Measurements from ENCODE around the gene THSD1. TPM values are rescaled to one million over a fixed set of nuclear protein-coding genes. Genes with fewer than 3 reads are reported as not detected.

Gene THSD1
- total and polyA plus RNA-seq, 4 donors: 0.74 to 2.8 (median 1.4) TPM

GRCh38 chr13:52449331-52450011 lies 43.5 kb upstream of the THSD1 start:
- Histone ChIP-seq H3K9me3 (ENCODE audit: control insufficient read depth in 4 of 4, low read length in 3 of 4) (no peaks in the 10 kb centered on the region), H3K4me1 (ENCODE audit: control insufficient read depth in 4 of 4, insufficient read depth in 4 of 4, low read length in 3 of 4) (peaks cover 3 to 16% (median 9%) of the 10 kb centered on the region in 4 donors), H3K27ac (ENCODE audit: low read depth in 1 of 2, low read length in 2 of 2) (peak overlapping the region; percentile 94), H3K9ac (ENCODE audit: low read depth in 1 of 2, low read length in 2 of 2) (peak overlapping the region; percentile 92 to 98), H3K36me3 (ENCODE audit: control insufficient read depth in 4 of 4, insufficient read depth in 3 of 4, low read depth in 1 of 4, low read length in 3 of 4) (no peaks in the 10 kb centered on the region), H3K4me3 (ENCODE audit: low read depth in 1 of 3, low read length in 3 of 3) (peak overlapping the region; percentile 72 to 91 (median 80)), H3K27me3 (ENCODE audit: control insufficient read depth in 4 of 4, insufficient read depth in 4 of 4, low read length in 3 of 4) (no peaks in the 10 kb centered on the region)
- TF ChIP-seq TAF1 (conservative IDR thresholded peaks at IDR 0.05) (peak; percentile 29), CTCF (IDR thresholded peaks at IDR 0.05; ENCODE audit: low read depth, low read length, missing input control) (no peak), YY1 (IDR thresholded peaks at IDR 0.05) (no peak), EGR1 (IDR thresholded peaks at IDR 0.05; ENCODE audit: low read depth in 2 of 2) (no peak), GABPA (IDR thresholded peaks at IDR 0.05 in 1 of 2, conservative IDR thresholded peaks at IDR 0.05 in 1 of 2) (no peak), HNF4G (IDR thresholded peaks at IDR 0.05) (no peak), REST (IDR thresholded peaks at IDR 0.05) (no peak), JUND (IDR thresholded peaks at IDR 0.05) (no peak), RXRA (IDR thresholded peaks at IDR 0.05) (no peak), NR2F2 (IDR thresholded peaks at IDR 0.05) (no peak), ZBTB33 (IDR thresholded peaks at IDR 0.05) (no peak), SP1 (IDR thresholded peaks at IDR 0.05) (peak; percentile 17), FOXA1 (IDR thresholded peaks at IDR 0.05) (no peak), RAD21 (IDR thresholded peaks at IDR 0.05) (no peak), FOXA2 (IDR thresholded peaks at IDR 0.05) (no peak), HNF4A (conservative IDR thresholded peaks at IDR 0.05) (peak; percentile 37 to 45), ATF3 (IDR thresholded peaks at IDR 0.05) (no peak), MAX (IDR thresholded peaks at IDR 0.05) (no peak)
- 5% methylated on average over 10 of the region's 10 CpGs for WGBS
- DNase-seq (ENCODE audit: low spot score): no peak

Data from liver (tissue), 9 donors.